ENCODE measurements around the gene PNMA3.
A peak's percentile ranks its signal among the peaks of the same experiment; 100 is the strongest.
"Not testable (repeated sequence)": the region's sequence is repeated elsewhere in the genome, so short reads cannot be mapped to it uniquely, and the experiment has no call there.

The PNMA3 gene

GRCh38 chrX:153055871-153056749 lies at the start of gene PNMA3:
TSS of gene PNMA3 (plus strand) at chrX:153056470. CDS start at chrX:153057056, 586 bp downstream.
- no peak for DNase-seq

GRCh38 chrX:153017174-153017573 lies 39.1 kb upstream of the PNMA3 start:
- not testable (repeated sequence) for DNase-seq

- no peak for DNase-seq
Measured at GRCh38 chrX:153019166-153019565, 37.1 kb upstream of the PNMA3 start.

GRCh38 chrX:153026501-153026900 lies 29.8 kb upstream of the PNMA3 start:
- not testable (repeated sequence) for DNase-seq

GRCh38 chrX:153028487-153028886 lies 27.8 kb upstream of the PNMA3 start:
- not testable (repeated sequence) for DNase-seq

- no peak for DNase-seq
Measured at GRCh38 chrX:153029162-153029561, 27.1 kb upstream of the PNMA3 start.

GRCh38 chrX:153029875-153030274 lies 26.4 kb upstream of the PNMA3 start:
- DNase-seq: no peak

- DNase-seq: no peak
Measured at GRCh38 chrX:153030801-153031200, 25.5 kb upstream of the PNMA3 start.

GRCh38 chrX:153032397-153033118 lies 23.7 kb upstream of the PNMA3 start:
- DNase-seq: peak; percentile 64

GRCh38 chrX:153049093-153049492 lies 7.2 kb upstream of the PNMA3 start:
- no peak for DNase-seq

- no peak for DNase-seq
Measured at GRCh38 chrX:153052534-153052933, 3.7 kb upstream of the PNMA3 start.

- no peak for DNase-seq
Measured at GRCh38 chrX:153057281-153057680, 1.0 kb downstream of the PNMA3 start.

- no peak for DNase-seq
Measured at GRCh38 chrX:153059191-153060094, 3.2 kb downstream of the PNMA3 start.

GRCh38 chrX:153060095-153060445 lies 3.8 kb downstream of the PNMA3 start:
- DNase-seq: no peak

GRCh38 chrX:153061732-153062131 lies 5.5 kb downstream of the PNMA3 start:
- no peak for DNase-seq

GRCh38 chrX:153063315-153063714 lies 7.0 kb downstream of the PNMA3 start:
- DNase-seq: no peak

GRCh38 chrX:153064061-153064460 lies 7.8 kb downstream of the PNMA3 start:
- no peak for DNase-seq

GRCh38 chrX:153065389-153065788 lies 9.1 kb downstream of the PNMA3 start:
- no peak for DNase-seq

GRCh38 chrX:153066402-153066801 lies 10.1 kb downstream of the PNMA3 start:
- DNase-seq: not testable (repeated sequence)

GRCh38 chrX:153071909-153072583 lies 15.8 kb downstream of the PNMA3 start, which contains the start of gene PNMA6A:
TSS of gene PNMA6A (plus strand) at chrX:153072454. CDS start at chrX:153073063, 609 bp downstream.
- not testable (repeated sequence) for DNase-seq

- DNase-seq: not testable (repeated sequence)
Measured at GRCh38 chrX:153073331-153073730, 17.1 kb downstream of the PNMA3 start.

GRCh38 chrX:153074262-153074899 lies 18.1 kb downstream of the PNMA3 start:
- no peak for DNase-seq
